Epithelial cell of esophagus (primary cell): ENCODE results near the gene CDH2.
A peak's percentile ranks its signal among the peaks of the same experiment; 100 is the strongest.

ENCODE experiments used
- DNase-seq: peaks from one replicate; pipeline ENCODE4 v3.0.0; 2010; ENCODE audit warnings: low read depth
- H3K4me3 ChIP-seq: 2 replicates; pipeline ENCODE4 v1.5.1; 2011; ENCODE audit warnings: mild to moderate bottlenecking, low read length, control low read depth
- CTCF ChIP-seq: IDR thresholded peaks from 2 replicates; pipeline ENCODE4 v1.5.1; 2011; ENCODE audit warnings: low read depth, mild to moderate bottlenecking, low read length, control low read depth, inconsistent platforms; ENCODE audit not compliant: insufficient read depth; ENCODE audit errors: missing control alignments

The CDH2 gene

GRCh38 chr18:28198620-28199019 is 21.7 kb upstream of the CDH2 start:
- no peak for TF ChIP-seq CTCF
- DNase-seq = no peak
- no peak overlapping the region for H3K4me3 ChIP-seq

GRCh38 chr18:28193177-28193778 is 16.3 kb upstream of the CDH2 start:
- no peak for DNase-seq
- no peak overlapping the region for H3K4me3 ChIP-seq
- no peak for TF ChIP-seq CTCF

GRCh38 chr18:28189400-28190239 is 12.7 kb upstream of the CDH2 start:
- peak; percentile 78 for DNase-seq
- TF ChIP-seq CTCF = peak; percentile 60
- H3K4me3 ChIP-seq = no peak overlapping the region

- TF ChIP-seq CTCF = no peak
- H3K4me3 ChIP-seq = no peak overlapping the region
- no peak for DNase-seq
Observed at GRCh38 chr18:28185121-28185520, 8.2 kb upstream of the CDH2 start.

GRCh38 chr18:28183418-28184078 is 6.6 kb upstream of the CDH2 start:
- H3K4me3 ChIP-seq = no peak overlapping the region
- DNase-seq = peak; percentile 7
- TF ChIP-seq CTCF = no peak

- no peak overlapping the region for H3K4me3 ChIP-seq
- DNase-seq = no peak
- TF ChIP-seq CTCF = no peak
Observed at GRCh38 chr18:28181616-28182015, 4.7 kb upstream of the CDH2 start.
